HG03064 (cell line): ENCODE results near the gene CERCAM.
"Not testable (repeated sequence)": the region's sequence is repeated elsewhere in the genome, so short reads cannot be mapped to it uniquely, and the experiment has no call there.

ENCODE experiments used
- ATAC-seq: cut with Tn5 transposase; IDR thresholded peaks from one replicate; pipeline ENCODE4 v1.9.1; 2021; ENCODE audit warnings: low read depth; ENCODE audit not compliant: unreplicated experiment

Gene CERCAM

DNA sequence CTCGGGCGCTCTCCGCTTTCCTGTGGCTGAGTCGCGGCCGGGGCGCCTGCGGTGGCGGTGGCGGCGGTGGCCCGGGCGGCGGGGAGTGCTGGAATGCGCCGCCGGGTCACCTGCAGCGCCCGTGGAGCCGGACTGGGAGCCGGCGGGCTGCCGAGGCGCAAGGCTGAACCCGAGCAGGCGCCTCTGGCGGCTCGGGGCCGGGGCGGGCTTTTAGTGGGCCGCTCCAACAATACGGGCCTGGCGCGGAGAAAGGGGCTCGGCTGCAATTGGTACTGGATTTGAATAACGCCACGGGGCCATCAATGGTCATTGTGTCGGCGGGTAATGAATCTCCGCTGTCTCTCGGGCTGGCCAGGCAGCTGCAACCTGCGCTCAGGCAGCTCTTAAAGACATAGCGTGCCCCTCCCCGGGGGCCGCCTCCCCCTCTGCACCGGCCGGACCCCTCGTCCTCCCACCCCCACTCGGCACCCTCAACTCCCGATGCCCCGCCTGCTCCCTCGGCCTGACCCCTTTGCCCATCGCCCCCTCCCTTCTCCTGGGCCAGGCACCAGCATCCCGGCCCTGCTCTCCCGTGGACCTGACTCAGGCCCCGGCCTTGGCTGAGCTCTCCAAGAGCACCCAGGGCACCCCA, 27.4 kb upstream of the CERCAM start:
- ATAC-seq, result no peak

GRCh38 chr9:128393970-128394369, 26.7 kb upstream of the CERCAM start:
- ATAC-seq, result no peak

GRCh38 chr9:128394379-128395168, 26.1 kb upstream of the CERCAM start:
- no peak for ATAC-seq

DNA sequence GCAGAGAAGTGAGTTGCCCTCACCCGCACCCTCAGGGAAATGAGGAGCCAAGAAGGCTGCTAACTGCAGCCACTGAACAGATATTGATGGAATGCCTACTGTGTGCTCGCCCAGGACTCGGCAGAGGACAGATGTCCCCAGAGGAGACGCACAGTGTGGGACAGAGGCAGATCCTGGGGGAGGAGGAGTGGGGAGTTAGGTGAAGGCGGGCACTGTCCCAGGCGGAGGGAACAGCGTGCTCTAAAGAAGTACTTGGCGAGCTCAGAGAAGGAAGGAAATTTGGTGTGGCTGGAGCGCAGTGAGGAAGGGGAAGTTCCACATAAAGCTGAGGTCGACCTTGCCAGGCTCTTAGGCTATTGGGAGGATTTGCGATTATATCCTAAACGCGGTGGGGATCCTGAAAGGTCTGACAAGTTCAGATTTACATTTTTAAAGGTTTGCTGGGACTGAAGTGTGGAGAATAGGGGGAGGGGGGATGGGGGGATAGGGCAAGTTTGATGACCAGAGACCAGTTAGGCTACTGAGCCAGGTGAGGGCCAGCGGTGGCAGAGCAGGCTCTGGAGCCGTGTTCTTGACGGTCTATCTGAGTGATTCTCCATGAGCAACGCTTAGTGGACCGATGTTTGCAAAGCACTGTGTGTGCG, 23.6 kb upstream of the CERCAM start:
- ATAC-seq, result no peak

GRCh38 chr9:128397831-128398230, 22.8 kb upstream of the CERCAM start:
- ATAC-seq, result no peak

- ATAC-seq, result no peak
These were observed 20.8 kb upstream of the CERCAM start for GRCh38 chr9:128399861-128400260.

DNA sequence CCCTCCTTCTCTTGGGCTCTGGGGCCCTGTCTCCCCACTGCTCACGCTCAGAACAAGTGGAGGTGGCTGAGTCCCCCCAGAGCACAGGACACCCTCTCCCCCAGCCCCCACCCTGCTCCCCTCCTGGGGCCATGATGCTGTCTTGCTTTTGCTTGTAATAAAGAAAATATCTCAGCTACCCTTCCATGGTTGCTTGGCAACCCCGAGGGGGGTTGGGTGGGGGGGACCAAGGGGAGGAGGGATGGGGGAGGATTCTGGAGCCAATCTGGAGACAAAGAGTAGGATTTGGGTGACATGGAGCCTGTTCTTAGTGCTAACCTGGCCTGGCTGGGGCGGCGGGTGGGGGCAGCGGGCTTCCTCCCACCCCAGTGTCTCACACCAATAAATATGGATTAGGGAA, 16.1 kb upstream of the CERCAM start:
- no peak for ATAC-seq

GRCh38 chr9:128405077-128405779, 15.4 kb upstream of the CERCAM start:
- ATAC-seq, result no peak

- no peak for ATAC-seq
These were observed 14.9 kb upstream of the CERCAM start for GRCh38 chr9:128405780-128406171.

DNA sequence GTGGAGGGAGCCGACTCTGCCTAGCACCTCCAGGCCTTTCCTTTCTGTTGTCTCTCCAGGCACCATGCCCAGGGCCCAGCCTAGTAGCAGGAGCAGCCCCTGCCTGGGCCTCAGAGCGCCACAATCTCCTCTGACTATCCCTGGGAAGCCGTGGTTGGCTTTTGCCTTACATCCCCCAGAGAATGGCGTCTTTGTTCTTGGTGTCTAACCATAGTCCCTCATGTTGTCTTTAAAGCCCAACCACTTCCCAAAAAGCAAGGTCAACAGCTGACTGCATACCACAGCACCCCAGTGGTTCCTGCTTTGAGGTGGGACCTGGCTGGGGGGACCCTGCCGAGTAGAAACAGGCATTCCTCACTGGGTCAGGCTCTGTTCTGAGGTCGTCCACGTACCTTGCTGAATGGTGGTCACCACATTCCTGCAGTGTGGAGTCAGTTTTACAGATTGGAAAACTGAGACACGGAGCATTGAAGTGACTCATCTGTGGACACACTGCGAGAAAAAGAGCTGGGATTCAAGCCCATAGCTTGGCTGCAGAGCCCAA, 13.7 kb upstream of the CERCAM start:
- no peak for ATAC-seq

GRCh38 chr9:128408963-128409431, 11.7 kb upstream of the CERCAM start:
- ATAC-seq, result no peak

DNA sequence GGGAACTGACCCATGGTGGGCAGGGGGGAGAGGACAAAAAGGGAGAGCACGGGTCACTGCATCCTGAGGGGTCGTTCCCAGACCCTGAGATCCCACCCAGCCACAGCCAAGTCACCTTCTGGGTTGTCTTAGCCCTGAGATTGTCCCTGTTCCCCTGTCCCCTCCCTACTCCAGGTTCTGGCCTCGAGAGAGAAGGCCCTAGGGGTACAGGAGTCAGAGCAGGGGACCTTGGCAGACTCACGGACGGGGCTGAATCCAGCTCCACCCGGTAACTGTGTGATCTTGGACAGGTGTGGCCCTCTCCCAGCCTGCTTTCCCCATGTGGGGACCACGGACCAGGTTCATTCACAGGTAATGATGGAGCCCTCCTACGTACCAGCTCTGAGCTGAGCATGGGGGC, 11.2 kb upstream of the CERCAM start:
- ATAC-seq, result no peak

- no peak for ATAC-seq
These were observed 10.7 kb upstream of the CERCAM start for GRCh38 chr9:128409978-128410377.

- no peak for ATAC-seq
These were observed 9.1 kb upstream of the CERCAM start for GRCh38 chr9:128411364-128412119.

- ATAC-seq, result no peak
These were observed 8.4 kb upstream of the CERCAM start for GRCh38 chr9:128412120-128412790.

- not testable (repeated sequence) for ATAC-seq
These were observed 6.9 kb upstream of the CERCAM start for GRCh38 chr9:128413728-128414127.

- ATAC-seq, result no peak
These were observed 6.2 kb upstream of the CERCAM start for GRCh38 chr9:128414461-128414860.

DNA sequence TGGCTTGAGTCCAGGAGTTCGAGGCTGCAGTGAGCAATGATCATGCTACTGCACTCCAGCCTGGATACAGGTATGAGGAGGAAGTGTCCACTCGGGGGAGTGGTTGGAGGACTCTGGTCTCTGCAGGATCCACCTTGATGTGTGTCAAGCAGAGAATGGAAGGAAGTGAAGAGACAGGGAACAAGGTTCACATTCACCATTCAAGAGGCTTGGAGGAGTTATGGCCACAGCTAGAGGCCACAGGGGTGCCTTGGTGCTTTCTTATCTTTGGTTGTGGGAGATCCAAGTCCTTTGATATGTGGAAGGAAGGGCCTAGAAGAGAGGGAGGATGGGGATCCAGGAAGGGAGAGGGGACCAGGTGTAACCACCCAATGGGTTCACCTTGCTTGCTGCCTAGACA, 5.4 kb upstream of the CERCAM start:
- no peak for ATAC-seq

DNA sequence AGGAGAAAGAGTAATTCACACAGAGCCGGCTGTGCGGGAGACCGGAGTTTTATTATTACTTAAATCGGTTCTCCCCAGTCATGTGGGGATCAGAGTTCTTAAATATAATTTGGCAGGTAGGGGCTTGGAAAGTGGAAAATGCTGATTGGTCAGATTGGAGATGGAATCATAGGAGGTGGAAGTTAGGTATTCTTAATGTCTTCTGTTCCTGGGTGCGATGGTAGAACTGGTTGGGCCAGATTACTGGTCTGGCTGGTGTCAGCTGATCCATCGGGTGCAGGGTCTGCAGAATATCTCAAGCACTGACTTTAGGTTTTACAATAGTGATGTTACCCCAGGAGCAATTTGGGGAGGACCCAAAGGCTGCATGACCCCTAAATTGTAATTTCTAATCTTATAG, 4.6 kb upstream of the CERCAM start:
- ATAC-seq, result no peak
